ENCODE measurements around the gene KCNIP4. TPM values are rescaled to one million over a fixed set of nuclear protein-coding genes. Genes with fewer than 3 reads are reported as not detected.

Gene KCNIP4
- total and polyA plus RNA-seq, 7 donors: 0.03 TPM; not detected in 6

GRCh38 chr4:21205821-21206531, 742.6 kb downstream of the KCNIP4 start:
- no peak for ATAC-seq
- intact Hi-C loops (cut with DNase I): no loop called here

GRCh38 chr4:21203416-21203815, 745.2 kb downstream of the KCNIP4 start:
- intact Hi-C loops (cut with DNase I): no loop called here
- Histone ChIP-seq H3K4me3 (no peak overlapping the region), H3K9me3 (no peaks in the 10 kb centered on the region), H3K4me1 (no peaks in the 10 kb centered on the region), H3K27ac (no peak overlapping the region), H3K36me3 (ENCODE audit: insufficient read depth in 1 of 2, low read depth in 1 of 2) (no peaks in the 10 kb centered on the region), H3K27me3 (ENCODE audit: insufficient read depth in 3 of 3, low read length in 2 of 3) (no peaks in the 10 kb centered on the region)
- WGBS, 3 donors: 72 to 88% (median 85%) methylated on average over 1 of the region's 1 CpG
- TF ChIP-seq CTCF (IDR thresholded peaks at IDR 0.05): no peak
- ATAC-seq (no peak), DNase-seq (no peak)

More at GRCh38 chr4:21205821-21206531, 742.6 kb downstream of the KCNIP4 start:
- TF ChIP-seq CTCF (IDR thresholded peaks at IDR 0.05): no peak
- no peak overlapping the region for H3K4me3 ChIP-seq
- WGBS, 3 donors: 22 to 31% (median 31%) methylated on average over 6 of the region's 6 CpGs
- H3K27me3 ChIP-seq (ENCODE audit: insufficient read depth in 3 of 3, low read length in 2 of 3): no peaks in the 10 kb centered on the region
- no peak for DNase-seq
- H3K9me3 ChIP-seq: no peaks in the 10 kb centered on the region
- H3K27ac ChIP-seq: no peak overlapping the region
- no peaks in the 10 kb centered on the region for H3K36me3 ChIP-seq (ENCODE audit: insufficient read depth in 1 of 2, low read depth in 1 of 2)
- no peaks in the 10 kb centered on the region for H3K4me1 ChIP-seq

GRCh38 chr4:21202959-21203358, 745.6 kb downstream of the KCNIP4 start:
- Histone ChIP-seq H3K4me3 (no peak overlapping the region), H3K27ac (no peak overlapping the region), H3K9me3 (no peaks in the 10 kb centered on the region), H3K4me1 (no peaks in the 10 kb centered on the region), H3K36me3 (ENCODE audit: insufficient read depth in 1 of 2, low read depth in 1 of 2) (no peaks in the 10 kb centered on the region), H3K27me3 (ENCODE audit: insufficient read depth in 3 of 3, low read length in 2 of 3) (no peaks in the 10 kb centered on the region)
- WGBS, 3 donors: 82 to 85% (median 84%) methylated on average over 3 of the region's 3 CpGs
- ATAC-seq (no peak), DNase-seq (no peak)
- TF ChIP-seq CTCF (IDR thresholded peaks at IDR 0.05): no peak
- intact Hi-C loops (cut with DNase I): no loop called here

- no peak for TF ChIP-seq CTCF (IDR thresholded peaks at IDR 0.05)
- ATAC-seq (no peak), DNase-seq (no peak)
- H3K27ac ChIP-seq: no peak overlapping the region
- WGBS, 3 donors: 88 to 97% (median 89%) methylated on average over 4 of the region's 4 CpGs
- H3K9me3 ChIP-seq: no peaks in the 10 kb centered on the region
- no peaks in the 10 kb centered on the region for H3K36me3 ChIP-seq (ENCODE audit: insufficient read depth in 1 of 2, low read depth in 1 of 2)
- no peak overlapping the region for H3K4me3 ChIP-seq
- intact Hi-C loops (cut with DNase I): no loop called here
- H3K27me3 ChIP-seq (ENCODE audit: insufficient read depth in 3 of 3, low read length in 2 of 3): no peaks in the 10 kb centered on the region
- H3K4me1 ChIP-seq: no peaks in the 10 kb centered on the region
Observed at GRCh38 chr4:21198683-21199082, 749.9 kb downstream of the KCNIP4 start.

GRCh38 chr4:21195682-21196081, 752.9 kb downstream of the KCNIP4 start:
- WGBS, 3 donors: 80 to 83% (median 80%) methylated on average over 6 of the region's 6 CpGs
- no peaks in the 10 kb centered on the region for H3K36me3 ChIP-seq (ENCODE audit: insufficient read depth in 1 of 2, low read depth in 1 of 2)
- intact Hi-C loops (cut with DNase I): no loop called here
- no peaks in the 10 kb centered on the region for H3K9me3 ChIP-seq
- no peak overlapping the region for H3K27ac ChIP-seq
- H3K27me3 ChIP-seq (ENCODE audit: insufficient read depth in 3 of 3, low read length in 2 of 3): no peaks in the 10 kb centered on the region
- no peak for ATAC-seq
- no peak for DNase-seq
- H3K4me1 ChIP-seq: no peaks in the 10 kb centered on the region
- H3K4me3 ChIP-seq: no peak overlapping the region
- no peak for TF ChIP-seq CTCF (IDR thresholded peaks at IDR 0.05)

Data from psoas muscle (tissue), 8 donors.